Natural killer cell (primary cell): ENCODE results near the gene KCNK10. TPM values are rescaled to one million over a fixed set of nuclear protein-coding genes. Genes with fewer than 3 reads are reported as not detected.
A peak's percentile ranks its signal among the peaks of the same experiment; 100 is the strongest.

Experiments used
- ATAC-seq, 3 donors: fragments of 150-1000 bp in 2 of 3; fragments of 200-7000 bp in 1 of 3; cut with Tn5 transposase; 1 replicate in 1 of 3; 2 replicates in 2 of 3; pipeline ENCODE4 v1.10.0; 2021; ENCODE audit warnings: mild to moderate bottlenecking in 2 of 3, moderate library complexity in 2 of 3
- DNase-seq, 2 donors: peaks; one replicate each; pipeline versions ENCODE4 v3.0.0 to v3.0.0-alpha.2; 2013 to 2021; ENCODE audit warnings: mixed read lengths in 1 of 2
- H3K27ac ChIP-seq: one replicate; pipeline ENCODE4 v1.5.1; 2013; ENCODE audit warnings: mild to moderate bottlenecking, low read length
- H3K27me3 ChIP-seq: one replicate; pipeline ENCODE4 v1.6.1; 2013; ENCODE audit warnings: low read length; ENCODE audit not compliant: control insufficient read depth, insufficient read depth
- H3K36me3 ChIP-seq: one replicate; pipeline ENCODE4 v1.6.1; 2013; ENCODE audit warnings: low read length; ENCODE audit not compliant: control insufficient read depth, insufficient read depth
- H3K4me1 ChIP-seq: one replicate; pipeline ENCODE4 v1.6.1; 2013; ENCODE audit warnings: low read length; ENCODE audit not compliant: control insufficient read depth, insufficient read depth
- H3K4me3 ChIP-seq: one replicate; pipeline ENCODE4 v1.5.1; 2013; ENCODE audit warnings: low read length
- H3K9me3 ChIP-seq: one replicate; pipeline ENCODE4 v1.6.1; 2013; ENCODE audit warnings: low read length; ENCODE audit not compliant: control insufficient read depth, insufficient read depth
- H3K27ac Mint-ChIP-seq, 2 donors: one replicate each; pipeline ENCODE4 v1.8.0; 2022; ENCODE audit warnings: mild to moderate bottlenecking in 2 of 2, mixed read lengths in 2 of 2, moderate library complexity in 1 of 2
- H3K27me3 Mint-ChIP-seq, 2 donors: one replicate each; pipeline ENCODE4 v1.8.0; 2022; ENCODE audit warnings: low read depth in 2 of 2, mixed read lengths in 2 of 2
- H3K36me3 Mint-ChIP-seq: one replicate; pipeline ENCODE4 v1.8.0; 2022; ENCODE audit warnings: mixed read lengths
- H3K4me1 Mint-ChIP-seq, 2 donors: one replicate each; pipeline ENCODE4 v1.8.0; 2022; ENCODE audit warnings: mixed read lengths in 2 of 2
- H3K4me3 Mint-ChIP-seq: one replicate; pipeline ENCODE4 v1.8.0; 2022; ENCODE audit warnings: mild to moderate bottlenecking, moderate library complexity, mixed read lengths
- H3K9me3 Mint-ChIP-seq, 2 donors: one replicate each; pipeline ENCODE4 v1.8.0; 2022; ENCODE audit warnings: mixed read lengths in 2 of 2
- CTCF ChIP-seq: fragments of 200-600 bp; IDR thresholded peaks from one replicate; pipeline ENCODE4 v1.8.0; 2022; ENCODE audit warnings: antibody characterized with exemption
- WGBS: methylation state at CpG from one replicate; pipeline ENCODE4 v1.1.7; 2013; ENCODE audit warnings: missing lambda C conversion rate; ENCODE audit not compliant: insufficient coverage; 5-methylcytosine and 5-hydroxymethylcytosine counted together
- intact Hi-C: fragments of 100-400 bp; cut with micrococcal nuclease; formaldehyde crosslinking; loops from one replicate; pipeline ENCODE4 v1.14.2; 2022
- total RNA-seq, 4 donors: library from RNA; stranded (reverse); fragments of 120-200 nt in 1 of 4; gene quantifications; one replicate each; pipeline versions ENCODE4 v1.2.3 to v1.2.4, GENCODE V29; 2013 to 2022

Gene KCNK10
- total RNA-seq, 3 donors from 2014 or later (not counting 1 experiment from before 2014, with no cell fraction given): not detected

DNA sequence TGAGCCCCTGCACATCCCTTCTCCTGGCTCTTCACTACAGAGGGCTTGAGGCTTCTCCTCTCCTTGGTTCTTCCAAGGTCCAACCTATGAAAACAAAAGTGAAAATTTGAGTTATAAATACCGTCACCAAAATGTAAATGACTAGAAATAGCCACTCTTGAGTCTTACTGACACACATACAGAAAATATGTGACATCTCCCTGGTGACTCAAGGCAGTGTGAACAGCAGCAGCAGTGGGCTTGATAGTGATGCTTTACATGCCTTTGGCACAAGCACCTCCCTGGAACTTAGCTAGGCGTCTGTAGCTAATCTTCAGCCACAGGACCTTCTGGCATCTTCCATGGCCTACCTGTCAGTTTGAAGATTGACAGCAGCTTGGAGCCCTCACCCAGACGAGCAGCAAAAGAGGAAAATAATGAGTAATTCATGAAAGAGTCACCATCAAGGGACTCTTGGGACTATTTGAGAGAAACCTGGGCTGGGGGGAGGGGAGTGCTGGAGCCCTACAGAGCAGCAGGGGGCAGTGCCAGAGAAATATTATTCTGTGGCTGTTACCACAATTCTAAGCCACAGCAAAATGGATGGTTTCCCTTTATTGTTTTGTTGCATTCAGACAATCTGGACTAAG, 158.0 kb downstream of the KCNK10 start:
- H3K9me3 ChIP-seq: no peaks in the 10 kb centered on the region
- ATAC-seq: peak; percentile 39 to 75 (median 53)
- peaks cover 3% of the 10 kb centered on the region for H3K27me3 ChIP-seq
- no peaks in the 10 kb centered on the region for H3K36me3 ChIP-seq
- 67% methylated on average over 3 of the region's 3 CpGs for WGBS
- peak; percentile 12 to 23 for DNase-seq
- H3K4me1 Mint-ChIP-seq: peaks cover 34 to 38% of the 10 kb centered on the region in 2 donors
- H3K27me3 Mint-ChIP-seq: peaks cover 2 to 8% of the 10 kb centered on the region in 2 donors
- peaks cover 6% of the 10 kb centered on the region for H3K36me3 Mint-ChIP-seq
- no peak overlapping the region for H3K4me3 ChIP-seq
- no peak overlapping the region for H3K27ac ChIP-seq
- peaks cover 0 to 2% of the 10 kb centered on the region in 2 donors for H3K9me3 Mint-ChIP-seq
- H3K4me1 ChIP-seq: peaks cover 28% of the 10 kb centered on the region
- intact Hi-C loops: no loop called here
- H3K4me3 Mint-ChIP-seq: peak overlapping the region; percentile 69
- peak overlapping the region; percentile 67 to 97 for H3K27ac Mint-ChIP-seq
- TF ChIP-seq CTCF: no peak

DNA sequence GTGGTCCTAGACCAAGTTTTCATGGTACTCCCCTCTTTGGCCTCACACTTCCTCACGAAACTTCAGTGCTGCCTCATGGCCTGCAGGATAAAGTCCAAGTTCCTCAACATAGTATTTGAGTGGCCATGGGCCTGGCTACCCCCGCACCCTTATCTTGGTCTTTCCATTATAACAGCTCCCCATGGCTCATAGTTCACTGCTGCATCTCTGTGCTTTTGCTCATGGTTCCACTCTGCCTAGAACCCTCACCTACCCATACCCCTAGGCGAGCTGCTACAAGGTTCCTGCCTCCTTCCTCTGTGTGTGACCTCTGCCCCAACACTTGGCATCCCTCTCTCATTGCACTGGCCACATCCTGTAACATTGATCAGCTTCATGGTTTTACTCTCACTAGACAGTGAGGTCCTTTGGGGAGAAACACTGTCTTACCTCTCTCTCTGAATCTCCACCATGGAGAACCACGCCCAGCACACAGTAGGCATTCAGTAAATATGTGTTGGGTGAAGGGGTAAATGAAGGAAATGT, 159.3 kb downstream of the KCNK10 start:
- Mint-ChIP-seq H3K4me3 (no peak overlapping the region), H3K36me3 (peaks cover 2% of the 10 kb centered on the region), H3K4me1 (peaks cover 31 to 38% of the 10 kb centered on the region in 2 donors), H3K27me3 (peaks cover 0 to 13% of the 10 kb centered on the region in 2 donors), H3K9me3 (no peaks in the 10 kb centered on the region), H3K27ac (peak overlapping the region in 1 of 2 donors; percentile 97)
- no peak overlapping the region for H3K4me3 ChIP-seq
- 76% methylated on average over 4 of the region's 4 CpGs for WGBS
- TF ChIP-seq CTCF: no peak
- no peaks in the 10 kb centered on the region for H3K27me3 ChIP-seq
- intact Hi-C loops: no loop called here
- no peak overlapping the region for H3K27ac ChIP-seq
- ATAC-seq (peak in 2 of 3 donors; percentile 36 to 62), DNase-seq (no peak)
- no peaks in the 10 kb centered on the region for H3K9me3 ChIP-seq
- peaks cover 28% of the 10 kb centered on the region for H3K4me1 ChIP-seq
- no peaks in the 10 kb centered on the region for H3K36me3 ChIP-seq

DNA sequence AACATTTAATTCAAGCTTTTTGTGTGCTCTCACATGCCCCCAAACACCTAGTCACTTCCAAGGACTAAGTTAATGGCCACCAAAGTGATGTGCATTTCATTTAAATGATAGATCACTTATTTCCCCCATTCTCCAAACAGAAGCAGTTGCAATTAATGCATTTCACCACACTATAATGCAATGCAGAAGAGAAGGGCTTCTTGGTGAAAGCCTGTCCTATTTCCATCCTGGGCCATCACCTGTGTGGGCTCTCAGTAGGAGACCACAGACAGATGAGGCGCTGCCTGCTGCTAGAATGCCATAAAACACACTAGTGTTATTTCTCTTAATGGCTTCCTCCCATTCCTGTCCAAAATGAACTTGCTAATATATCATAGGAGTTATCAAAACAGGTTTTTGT, 166.9 kb downstream of the KCNK10 start:
- Histone ChIP-seq H3K27me3 (no peaks in the 10 kb centered on the region), H3K9me3 (no peaks in the 10 kb centered on the region), H3K36me3 (no peaks in the 10 kb centered on the region), H3K4me3 (no peak overlapping the region), H3K4me1 (no peaks in the 10 kb centered on the region), H3K27ac (no peak overlapping the region)
- Mint-ChIP-seq H3K27me3 (peaks cover 6 to 13% of the 10 kb centered on the region in 2 donors), H3K36me3 (no peaks in the 10 kb centered on the region), H3K27ac (no peak overlapping the region), H3K9me3 (no peaks in the 10 kb centered on the region), H3K4me3 (no peak overlapping the region), H3K4me1 (no peaks in the 10 kb centered on the region)
- ATAC-seq (no peak), DNase-seq (no peak)
- intact Hi-C loops: no loop called here
- 89% methylated on average over 1 of the region's 1 CpG for WGBS
- no peak for TF ChIP-seq CTCF
